ENCODE measurements around the gene ZC3H8.

- TF ChIP-seq EP300 (IDR thresholded peaks at IDR 0.05) (no peak), MAX (IDR thresholded peaks at IDR 0.05) (no peak), RAD21 (conservative IDR thresholded peaks at IDR 0.05 in 1 of 2, IDR thresholded peaks at IDR 0.05 in 1 of 2) (no peak), RFX5 (IDR thresholded peaks at IDR 0.05) (no peak), USF2 (IDR thresholded peaks at IDR 0.05) (no peak), POLR2A (IDR thresholded peaks at IDR 0.05; ENCODE audit: low read length) (no peak), SREBF2 (IDR thresholded peaks at IDR 0.05) (no peak), REST (IDR thresholded peaks at IDR 0.05) (no peak), HOXB13 (CRISPR knock-in tag; IDR thresholded peaks at IDR 0.05; ENCODE audit: low read depth) (no peak), HOXA7 (CRISPR knock-in tag; IDR thresholded peaks at IDR 0.05) (no peak), CBX2 (IDR thresholded peaks at IDR 0.05; ENCODE audit: borderline replicate concordance, low read depth) (no peak)
- TF ChIP-seq, protein P1, sequence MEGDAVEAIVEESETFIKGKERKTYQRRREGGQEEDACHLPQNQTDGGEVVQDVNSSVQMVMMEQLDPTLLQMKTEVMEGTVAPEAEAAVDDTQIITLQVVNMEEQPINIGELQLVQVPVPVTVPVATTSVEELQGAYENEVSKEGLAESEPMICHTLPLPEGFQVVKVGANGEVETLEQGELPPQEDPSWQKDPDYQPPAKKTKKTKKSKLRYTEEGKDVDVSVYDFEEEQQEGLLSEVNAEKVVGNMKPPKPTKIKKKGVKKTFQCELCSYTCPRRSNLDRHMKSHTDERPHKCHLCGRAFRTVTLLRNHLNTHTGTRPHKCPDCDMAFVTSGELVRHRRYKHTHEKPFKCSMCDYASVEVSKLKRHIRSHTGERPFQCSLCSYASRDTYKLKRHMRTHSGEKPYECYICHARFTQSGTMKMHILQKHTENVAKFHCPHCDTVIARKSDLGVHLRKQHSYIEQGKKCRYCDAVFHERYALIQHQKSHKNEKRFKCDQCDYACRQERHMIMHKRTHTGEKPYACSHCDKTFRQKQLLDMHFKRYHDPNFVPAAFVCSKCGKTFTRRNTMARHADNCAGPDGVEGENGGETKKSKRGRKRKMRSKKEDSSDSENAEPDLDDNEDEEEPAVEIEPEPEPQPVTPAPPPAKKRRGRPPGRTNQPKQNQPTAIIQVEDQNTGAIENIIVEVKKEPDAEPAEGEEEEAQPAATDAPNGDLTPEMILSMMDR (IDR thresholded peaks at IDR 0.05), result no peak
- TF ChIP-seq, protein P2, sequence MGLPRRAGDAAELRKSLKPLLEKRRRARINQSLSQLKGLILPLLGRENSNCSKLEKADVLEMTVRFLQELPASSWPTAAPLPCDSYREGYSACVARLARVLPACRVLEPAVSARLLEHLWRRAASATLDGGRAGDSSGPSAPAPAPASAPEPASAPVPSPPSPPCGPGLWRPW (IDR thresholded peaks at IDR 0.05), result no peak
- TF ChIP-seq, protein P3, sequence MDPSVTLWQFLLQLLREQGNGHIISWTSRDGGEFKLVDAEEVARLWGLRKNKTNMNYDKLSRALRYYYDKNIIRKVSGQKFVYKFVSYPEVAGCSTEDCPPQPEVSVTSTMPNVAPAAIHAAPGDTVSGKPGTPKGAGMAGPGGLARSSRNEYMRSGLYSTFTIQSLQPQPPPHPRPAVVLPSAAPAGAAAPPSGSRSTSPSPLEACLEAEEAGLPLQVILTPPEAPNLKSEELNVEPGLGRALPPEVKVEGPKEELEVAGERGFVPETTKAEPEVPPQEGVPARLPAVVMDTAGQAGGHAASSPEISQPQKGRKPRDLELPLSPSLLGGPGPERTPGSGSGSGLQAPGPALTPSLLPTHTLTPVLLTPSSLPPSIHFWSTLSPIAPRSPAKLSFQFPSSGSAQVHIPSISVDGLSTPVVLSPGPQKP (IDR thresholded peaks at IDR 0.05; ENCODE audit: low read depth, low read length), result no peak
Observed at GRCh38 chr2:112181571-112182290, 73.1 kb downstream of the ZC3H8 start.

Data from A549 (cell line).